ENCODE measurements around the gene LONRF2. TPM values are rescaled to one million over a fixed set of nuclear protein-coding genes. Genes with fewer than 3 reads are reported as not detected.

Gene LONRF2
- polyA plus RNA-seq, 2 of the 4 experiments (the other 2 are of a cell fraction): 4.8 to 17.9 TPM

Small RNAs within 50 kb of the gene (small RNA-seq; reads per million reads assigned to genes)
- 0 reads per million in 6 experiments for gene AC012493.2

Other genes starting within 250 kb of the LONRF2 start
- gene AFF3, start 179.9 kb downstream of the LONRF2 start, polyA plus RNA-seq (2011; rRNA removed): 0.13 TPM in 1 of 2 replicates, not detected in the other
- not detected in 3 replicates for gene AFF3, start 179.9 kb downstream of the LONRF2 start, polyA plus RNA-seq (2017; fragmentation: RNase III; extraction: RNeasy Plus Mini Kit Qiagen cat#74134 plus additional on column Dnase treatment)
- 24.0 and 29.5 TPM in 2 replicates for gene CHST10, start 95.2 kb upstream of the LONRF2 start, polyA plus RNA-seq (2011; rRNA removed)
- gene CHST10, start 95.2 kb upstream of the LONRF2 start, polyA plus RNA-seq (2017; fragmentation: RNase III; extraction: RNeasy Plus Mini Kit Qiagen cat#74134 plus additional on column Dnase treatment): 15.1 to 17.1 TPM (median 16.6 TPM) in 3 replicates
- gene NMS, start 148.0 kb upstream of the LONRF2 start, polyA plus RNA-seq (2011; rRNA removed): not detected in 2 replicates
- gene NMS, start 148.0 kb upstream of the LONRF2 start, polyA plus RNA-seq (2017; fragmentation: RNase III; extraction: RNeasy Plus Mini Kit Qiagen cat#74134 plus additional on column Dnase treatment): not detected in 3 replicates
- 47.8 and 63.1 TPM in 2 replicates for gene PDCL3, start 240.5 kb upstream of the LONRF2 start, polyA plus RNA-seq (2011; rRNA removed)
- 64.1 to 72.9 TPM (median 68.2 TPM) in 3 replicates for gene PDCL3, start 240.5 kb upstream of the LONRF2 start, polyA plus RNA-seq (2017; fragmentation: RNase III; extraction: RNeasy Plus Mini Kit Qiagen cat#74134 plus additional on column Dnase treatment)